ENCODE results near the gene C2orf15. TPM values are rescaled to one million over a fixed set of nuclear protein-coding genes. Genes with fewer than 3 reads are reported as not detected.

C2orf15 gene
- total and polyA plus RNA-seq, 4 donors = 0.24 to 0.65 (median 0.29) TPM

GRCh38 chr2:99156891-99157290 is 15.4 kb downstream of the C2orf15 start:
- TF ChIP-seq GABPA (IDR thresholded peaks at IDR 0.05 in 1 of 2, conservative IDR thresholded peaks at IDR 0.05 in 1 of 2) (no peak), TAF1 (conservative IDR thresholded peaks at IDR 0.05) (no peak), REST (IDR thresholded peaks at IDR 0.05) (no peak), CTCF (IDR thresholded peaks at IDR 0.05; ENCODE audit: low read depth, low read length, missing input control) (no peak), HNF4G (IDR thresholded peaks at IDR 0.05) (no peak), JUND (IDR thresholded peaks at IDR 0.05) (no peak), HNF4A (conservative IDR thresholded peaks at IDR 0.05) (no peak), RXRA (IDR thresholded peaks at IDR 0.05) (no peak), SP1 (IDR thresholded peaks at IDR 0.05) (no peak), NR2F2 (IDR thresholded peaks at IDR 0.05) (no peak), FOXA1 (IDR thresholded peaks at IDR 0.05) (no peak), YY1 (IDR thresholded peaks at IDR 0.05) (no peak), FOXA2 (IDR thresholded peaks at IDR 0.05) (no peak), ZBTB33 (IDR thresholded peaks at IDR 0.05) (no peak), EGR1 (IDR thresholded peaks at IDR 0.05; ENCODE audit: low read depth in 2 of 2) (no peak), RAD21 (IDR thresholded peaks at IDR 0.05) (no peak)
- TF ChIP-seq, protein P1, sequence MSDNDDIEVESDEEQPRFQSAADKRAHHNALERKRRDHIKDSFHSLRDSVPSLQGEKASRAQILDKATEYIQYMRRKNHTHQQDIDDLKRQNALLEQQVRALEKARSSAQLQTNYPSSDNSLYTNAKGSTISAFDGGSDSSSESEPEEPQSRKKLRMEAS (IDR thresholded peaks at IDR 0.05) = no peak
- TF ChIP-seq, protein P2, sequence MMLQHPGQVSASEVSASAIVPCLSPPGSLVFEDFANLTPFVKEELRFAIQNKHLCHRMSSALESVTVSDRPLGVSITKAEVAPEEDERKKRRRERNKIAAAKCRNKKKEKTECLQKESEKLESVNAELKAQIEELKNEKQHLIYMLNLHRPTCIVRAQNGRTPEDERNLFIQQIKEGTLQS (IDR thresholded peaks at IDR 0.05) = no peak
- DNase-seq (ENCODE audit: low spot score) = no peak
- no peak overlapping the region for H3K4me3 ChIP-seq (ENCODE audit: low read depth in 1 of 3, low read length in 3 of 3)
- H3K36me3 ChIP-seq (ENCODE audit: control insufficient read depth in 4 of 4, insufficient read depth in 3 of 4, low read depth in 1 of 4, low read length in 3 of 4) = peaks cover 0 to 13% (median 10%) of the 10 kb centered on the region in 4 donors
- 73% methylated on average over 1 of the region's 1 CpG for WGBS
- peaks cover 0 to 16% (median 12%) of the 10 kb centered on the region in 4 donors for H3K4me1 ChIP-seq (ENCODE audit: control insufficient read depth in 4 of 4, insufficient read depth in 4 of 4, low read length in 3 of 4)
- H3K9me3 ChIP-seq (ENCODE audit: control insufficient read depth in 4 of 4, low read length in 3 of 4) = no peaks in the 10 kb centered on the region
- H3K9ac ChIP-seq (ENCODE audit: low read depth in 1 of 2, low read length in 2 of 2) = no peak overlapping the region
- H3K27ac ChIP-seq (ENCODE audit: low read depth in 1 of 2, low read length in 2 of 2) = no peak overlapping the region
- no peaks in the 10 kb centered on the region for H3K27me3 ChIP-seq (ENCODE audit: control insufficient read depth in 4 of 4, insufficient read depth in 4 of 4, low read length in 3 of 4)

All from liver (tissue), 9 donors.